ENCODE results near the gene RNF8.

GRCh38 chr6:37331047-37331446 is 22.7 kb upstream of the RNF8 start:
- TF ChIP-seq CTCF (IDR thresholded peaks at IDR 0.05; ENCODE audit: poor library complexity) (no peak), EZH2 (IDR thresholded peaks at IDR 0.05; ENCODE audit: borderline replicate concordance) (no peak), EZH2phosphoT487 (IDR thresholded peaks at IDR 0.05; ENCODE audit: low read depth, severe bottlenecking, unreplicated experiment) (no peak)

All from hepatocyte (in vitro differentiated cells).